Ishikawa (cell line): ENCODE data around the gene OMA1.

ENCODE experiments used
- CREB1 ChIP-seq: IDR thresholded peaks from 2 replicates; pipeline ENCODE4 v1.6.1; 2012; ENCODE audit warnings: low read depth
- EGR1 ChIP-seq: IDR thresholded peaks from 2 replicates; pipeline ENCODE4 v1.6.1; 2012
- FOXM1 ChIP-seq: IDR thresholded peaks from 2 replicates; pipeline ENCODE4 v1.6.1; 2012; ENCODE audit warnings: low read depth, borderline replicate concordance
- MAX ChIP-seq: IDR thresholded peaks from 2 replicates; pipeline ENCODE4 v1.6.1; 2012
- NFIC ChIP-seq: IDR thresholded peaks from 2 replicates; pipeline ENCODE4 v1.6.1; 2012
- RAD21 ChIP-seq: IDR thresholded peaks from 2 replicates; pipeline ENCODE4 v1.6.1; 2012; ENCODE audit warnings: low read depth
- TAF1 ChIP-seq: IDR thresholded peaks from 2 replicates; pipeline ENCODE4 v1.6.1; 2012; ENCODE audit warnings: low read depth, mild to moderate bottlenecking
- TCF12 ChIP-seq: IDR thresholded peaks from 2 replicates; pipeline ENCODE4 v1.6.1; 2012; ENCODE audit warnings: low read depth
- TEAD4 ChIP-seq: IDR thresholded peaks from 2 replicates; pipeline ENCODE4 v1.6.1; 2012
- YY1 ChIP-seq: IDR thresholded peaks from 2 replicates; pipeline ENCODE4 v1.6.1; 2012; ENCODE audit warnings: low read depth
- ZBTB7A ChIP-seq: IDR thresholded peaks from 2 replicates; pipeline ENCODE4 v1.6.1; 2012; ENCODE audit warnings: low read depth
- TF ChIP-seq, protein P1 (sequence below): IDR thresholded peaks from 2 replicates; pipeline ENCODE4 v1.6.1; 2012
- TF ChIP-seq, protein P2 (sequence below): IDR thresholded peaks from 2 replicates; pipeline ENCODE4 v1.6.1; 2012; ENCODE audit warnings: low read depth, mild to moderate bottlenecking

Gene OMA1

DNA sequence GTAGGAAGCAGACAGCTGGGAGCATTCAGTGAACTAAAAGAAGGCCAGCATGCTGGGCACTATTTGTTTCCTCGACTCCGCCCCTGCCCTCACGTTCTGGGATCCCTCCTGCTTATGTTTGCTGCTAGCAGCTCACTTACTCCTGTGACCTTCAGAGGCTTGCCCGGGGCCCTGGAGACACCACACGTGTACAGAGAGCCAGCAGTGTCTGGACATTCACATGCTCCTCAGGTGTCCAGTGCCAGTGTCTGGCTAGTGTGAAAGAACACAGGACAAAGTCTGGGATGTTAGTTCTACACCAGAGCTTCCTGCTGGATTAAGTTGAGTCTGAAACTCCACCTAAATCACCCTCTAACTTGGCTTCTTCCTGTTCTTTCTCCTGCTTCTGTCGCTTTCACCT, 108.1 kb downstream of the OMA1 start:
- no peak for TF ChIP-seq TEAD4

DNA sequence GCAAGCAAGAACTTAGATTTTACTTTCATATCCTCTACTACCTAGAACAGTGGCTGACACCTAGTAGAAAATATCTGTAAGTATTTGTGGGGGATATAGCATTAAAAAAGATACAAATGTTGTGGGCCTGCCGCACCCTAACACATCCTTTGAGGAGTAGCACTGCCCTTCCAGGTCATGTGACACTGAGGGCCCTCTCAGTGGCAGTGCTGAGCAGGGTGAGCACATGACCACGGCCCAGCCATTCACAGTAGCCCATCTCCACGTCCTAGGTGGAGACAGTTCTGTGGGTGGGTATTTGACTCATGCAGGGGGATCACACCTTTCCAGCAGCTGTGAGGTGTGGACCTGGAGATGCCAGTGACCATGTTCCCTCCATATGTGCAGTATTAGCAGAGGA, 108.9 kb downstream of the OMA1 start:
- TF ChIP-seq, protein P1, sequence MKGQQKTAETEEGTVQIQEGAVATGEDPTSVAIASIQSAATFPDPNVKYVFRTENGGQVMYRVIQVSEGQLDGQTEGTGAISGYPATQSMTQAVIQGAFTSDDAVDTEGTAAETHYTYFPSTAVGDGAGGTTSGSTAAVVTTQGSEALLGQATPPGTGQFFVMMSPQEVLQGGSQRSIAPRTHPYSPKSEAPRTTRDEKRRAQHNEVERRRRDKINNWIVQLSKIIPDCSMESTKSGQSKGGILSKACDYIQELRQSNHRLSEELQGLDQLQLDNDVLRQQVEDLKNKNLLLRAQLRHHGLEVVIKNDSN, result peak; percentile 75
- TF ChIP-seq, protein P2, sequence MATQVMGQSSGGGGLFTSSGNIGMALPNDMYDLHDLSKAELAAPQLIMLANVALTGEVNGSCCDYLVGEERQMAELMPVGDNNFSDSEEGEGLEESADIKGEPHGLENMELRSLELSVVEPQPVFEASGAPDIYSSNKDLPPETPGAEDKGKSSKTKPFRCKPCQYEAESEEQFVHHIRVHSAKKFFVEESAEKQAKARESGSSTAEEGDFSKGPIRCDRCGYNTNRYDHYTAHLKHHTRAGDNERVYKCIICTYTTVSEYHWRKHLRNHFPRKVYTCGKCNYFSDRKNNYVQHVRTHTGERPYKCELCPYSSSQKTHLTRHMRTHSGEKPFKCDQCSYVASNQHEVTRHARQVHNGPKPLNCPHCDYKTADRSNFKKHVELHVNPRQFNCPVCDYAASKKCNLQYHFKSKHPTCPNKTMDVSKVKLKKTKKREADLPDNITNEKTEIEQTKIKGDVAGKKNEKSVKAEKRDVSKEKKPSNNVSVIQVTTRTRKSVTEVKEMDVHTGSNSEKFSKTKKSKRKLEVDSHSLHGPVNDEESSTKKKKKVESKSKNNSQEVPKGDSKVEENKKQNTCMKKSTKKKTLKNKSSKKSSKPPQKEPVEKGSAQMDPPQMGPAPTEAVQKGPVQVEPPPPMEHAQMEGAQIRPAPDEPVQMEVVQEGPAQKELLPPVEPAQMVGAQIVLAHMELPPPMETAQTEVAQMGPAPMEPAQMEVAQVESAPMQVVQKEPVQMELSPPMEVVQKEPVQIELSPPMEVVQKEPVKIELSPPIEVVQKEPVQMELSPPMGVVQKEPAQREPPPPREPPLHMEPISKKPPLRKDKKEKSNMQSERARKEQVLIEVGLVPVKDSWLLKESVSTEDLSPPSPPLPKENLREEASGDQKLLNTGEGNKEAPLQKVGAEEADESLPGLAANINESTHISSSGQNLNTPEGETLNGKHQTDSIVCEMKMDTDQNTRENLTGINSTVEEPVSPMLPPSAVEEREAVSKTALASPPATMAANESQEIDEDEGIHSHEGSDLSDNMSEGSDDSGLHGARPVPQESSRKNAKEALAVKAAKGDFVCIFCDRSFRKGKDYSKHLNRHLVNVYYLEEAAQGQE, result no peak
- TF ChIP-seq TEAD4, result no peak
- TF ChIP-seq TCF12, result no peak

GRCh38 chr1:58436615-58437297, 109.8 kb downstream of the OMA1 start:
- no peak for TF ChIP-seq FOXM1

DNA sequence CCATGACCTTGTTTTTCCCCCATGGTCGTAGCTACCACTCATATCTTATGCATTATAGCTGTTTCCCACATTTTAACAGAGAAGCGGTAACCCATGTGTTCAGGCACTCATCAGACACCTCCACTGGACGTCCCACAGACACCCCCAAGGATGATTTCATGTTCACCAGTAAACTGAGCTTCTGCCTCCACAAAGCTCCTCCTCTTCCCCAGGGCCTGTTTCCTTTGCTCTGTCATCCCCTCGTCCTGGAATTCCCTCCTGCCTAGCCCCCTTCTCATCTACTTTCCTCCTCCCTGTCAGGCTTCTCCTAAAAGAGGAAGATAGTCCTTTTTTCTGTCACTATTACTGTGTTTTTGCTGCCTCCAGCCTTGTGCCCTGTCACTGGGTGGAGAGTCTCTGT, 111.2 kb downstream of the OMA1 start:
- no peak for TF ChIP-seq NFIC
- no peak for TF ChIP-seq CREB1
- TF ChIP-seq, protein P2, result no peak
- no peak for TF ChIP-seq RAD21
- no peak for TF ChIP-seq TEAD4
- no peak for TF ChIP-seq EGR1
- no peak for TF ChIP-seq TCF12
- no peak for TF ChIP-seq MAX
- no peak for TF ChIP-seq ZBTB7A

- TF ChIP-seq NFIC, result no peak
- no peak for TF ChIP-seq TEAD4
- TF ChIP-seq TAF1, result no peak
- TF ChIP-seq EGR1, result no peak
- TF ChIP-seq, protein P1, result no peak
- no peak for TF ChIP-seq YY1
- no peak for TF ChIP-seq MAX
These were observed 111.9 kb downstream of the OMA1 start for GRCh38 chr1:58434607-58435006.

GRCh38 chr1:58434181-58434580, 112.3 kb downstream of the OMA1 start:
- TF ChIP-seq EGR1 (no peak), TCF12 (no peak), MAX (no peak)
- TF ChIP-seq, protein P1, result no peak

GRCh38 chr1:58432851-58433668, 113.5 kb downstream of the OMA1 start:
- TF ChIP-seq, protein P1, result peak; percentile 68
- TF ChIP-seq MAX, result no peak
